ENCODE data around the gene PKHD1. TPM values are rescaled to one million over a fixed set of nuclear protein-coding genes. Genes with fewer than 3 reads are reported as not detected.

PKHD1 gene
- polyA plus RNA-seq, 1 donor: 27.5 TPM

DNA sequence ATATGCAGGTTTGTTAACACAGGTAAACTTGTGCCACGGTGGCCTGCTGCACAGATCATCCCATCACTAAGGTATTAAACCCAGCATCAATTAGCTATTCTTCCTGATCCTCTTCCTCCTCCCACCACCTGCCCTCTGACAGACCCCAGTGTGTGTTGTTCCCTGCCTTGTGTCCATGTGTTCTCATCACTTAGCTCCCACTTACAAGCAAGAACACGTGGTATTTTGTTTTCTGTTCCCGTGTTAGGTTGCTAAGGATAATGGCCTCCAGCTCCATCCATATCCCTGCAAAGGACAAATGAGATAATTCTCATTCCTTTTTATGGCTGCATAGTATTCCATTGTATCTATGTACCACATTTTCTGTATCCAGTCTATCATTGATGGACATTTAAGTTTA is 294.0 kb downstream of the PKHD1 start:
- DNase-seq: no peak

DNA sequence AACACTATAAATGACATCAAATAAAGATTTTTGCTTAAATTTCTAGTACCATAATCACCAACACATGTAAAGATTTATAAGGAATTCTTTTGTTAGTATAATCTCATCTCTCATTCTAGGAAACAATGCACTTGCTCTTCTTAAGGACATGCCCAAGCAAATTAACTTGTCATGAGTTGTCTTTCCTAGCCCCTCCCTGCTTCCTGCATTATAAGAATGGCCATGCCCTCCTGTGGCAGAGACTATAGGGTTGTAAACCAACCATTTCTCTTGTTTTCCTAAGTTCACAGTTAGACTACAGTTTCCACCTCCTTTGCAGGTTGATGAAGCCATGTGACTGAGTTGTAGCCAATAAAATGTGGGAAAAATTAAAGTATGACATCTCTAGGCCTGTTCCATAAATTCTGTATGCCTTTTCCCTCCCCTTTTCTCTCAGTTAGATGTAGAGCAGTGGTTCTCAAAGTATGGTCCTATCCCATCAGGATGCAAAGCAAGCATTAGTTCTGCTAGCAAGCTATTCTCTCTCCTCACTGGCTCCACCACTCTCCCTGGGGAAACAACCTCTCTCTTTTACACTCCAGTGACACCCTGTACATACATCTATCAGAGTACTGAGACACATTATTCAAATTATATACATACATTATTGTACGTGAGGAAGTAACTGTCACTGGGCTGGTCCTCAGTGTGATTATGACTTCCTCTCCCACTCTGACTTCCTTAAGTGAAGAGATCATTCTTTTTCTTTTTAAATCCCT is 295.0 kb downstream of the PKHD1 start:
- DNase-seq: no peak

DNA sequence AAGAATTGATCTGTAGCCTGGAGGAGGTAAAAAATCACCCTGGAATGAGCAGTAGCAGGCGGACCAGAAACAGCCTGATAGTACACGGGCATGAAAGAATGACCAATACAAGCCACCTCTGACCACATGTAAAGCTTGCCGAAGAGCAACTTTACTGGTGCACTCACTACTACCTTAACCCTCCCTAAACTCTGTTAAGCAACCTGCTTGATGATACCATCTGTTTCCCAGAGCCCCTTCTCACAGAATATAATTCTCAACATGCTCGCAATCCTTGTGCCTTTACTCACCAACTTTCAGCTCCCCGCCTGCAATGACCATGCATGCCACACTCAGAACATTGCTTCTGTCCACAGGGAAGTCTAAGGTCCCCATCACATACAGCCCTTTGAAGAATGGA is 296.5 kb downstream of the PKHD1 start:
- no peak for DNase-seq

DNA sequence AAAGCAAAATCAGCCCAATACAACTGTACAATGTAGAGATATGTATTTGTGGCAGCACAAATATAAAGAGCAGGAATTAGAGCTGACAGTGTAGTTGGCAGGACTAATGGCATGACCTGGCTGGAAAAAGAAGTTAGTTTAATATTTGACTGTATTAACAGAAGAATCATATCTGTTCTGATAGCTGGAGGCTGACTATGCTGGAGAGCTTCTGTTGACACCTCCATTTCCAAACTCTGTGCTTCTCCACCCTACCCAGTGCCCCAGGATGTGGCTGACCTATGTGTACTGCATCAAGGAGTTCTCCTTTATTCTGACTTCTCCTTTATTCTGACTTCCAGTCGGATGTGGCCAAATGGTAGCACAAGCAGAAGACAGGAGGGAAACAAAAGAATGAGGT is 299.3 kb downstream of the PKHD1 start:
- DNase-seq: no peak

DNA sequence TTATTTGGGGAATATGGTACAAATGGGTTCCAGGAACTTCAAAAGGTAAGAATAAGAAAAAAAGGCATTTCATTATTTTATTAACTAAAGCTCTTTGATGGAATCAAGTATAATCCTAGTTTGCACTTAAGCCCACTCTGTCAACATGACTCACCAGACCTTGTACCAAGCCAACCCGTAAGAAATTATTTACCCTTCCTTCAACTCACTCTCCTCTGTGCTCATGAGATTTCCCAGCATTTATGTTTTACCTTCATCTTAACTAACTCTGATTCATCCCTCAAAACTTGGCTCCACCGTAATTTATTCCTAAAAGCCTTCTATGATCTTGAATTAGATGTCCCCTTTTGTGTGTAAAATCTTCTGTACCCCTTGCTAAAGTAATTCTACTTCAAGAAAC is 308.7 kb downstream of the PKHD1 start:
- no peak for DNase-seq

DNA sequence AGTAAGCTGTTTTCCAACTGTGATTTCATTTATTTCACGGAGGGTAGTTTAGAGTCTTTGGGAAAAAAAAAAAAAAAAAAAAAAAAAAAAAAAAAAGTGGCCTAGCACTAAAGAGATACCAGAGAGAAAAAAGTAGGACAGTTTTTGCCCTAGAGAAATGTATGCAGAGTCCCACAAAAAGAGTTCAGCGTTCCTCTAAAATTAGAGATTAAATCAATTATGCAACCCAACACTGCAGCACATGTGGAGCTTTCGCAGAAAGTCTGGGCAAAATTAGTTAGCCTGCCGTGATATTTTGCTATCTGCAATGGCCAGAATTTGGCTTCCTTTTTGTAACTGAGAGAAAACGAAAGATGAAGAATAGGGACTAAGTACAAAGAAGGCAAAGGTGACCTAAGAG is 309.8 kb downstream of the PKHD1 start:
- no peak for DNase-seq

DNA sequence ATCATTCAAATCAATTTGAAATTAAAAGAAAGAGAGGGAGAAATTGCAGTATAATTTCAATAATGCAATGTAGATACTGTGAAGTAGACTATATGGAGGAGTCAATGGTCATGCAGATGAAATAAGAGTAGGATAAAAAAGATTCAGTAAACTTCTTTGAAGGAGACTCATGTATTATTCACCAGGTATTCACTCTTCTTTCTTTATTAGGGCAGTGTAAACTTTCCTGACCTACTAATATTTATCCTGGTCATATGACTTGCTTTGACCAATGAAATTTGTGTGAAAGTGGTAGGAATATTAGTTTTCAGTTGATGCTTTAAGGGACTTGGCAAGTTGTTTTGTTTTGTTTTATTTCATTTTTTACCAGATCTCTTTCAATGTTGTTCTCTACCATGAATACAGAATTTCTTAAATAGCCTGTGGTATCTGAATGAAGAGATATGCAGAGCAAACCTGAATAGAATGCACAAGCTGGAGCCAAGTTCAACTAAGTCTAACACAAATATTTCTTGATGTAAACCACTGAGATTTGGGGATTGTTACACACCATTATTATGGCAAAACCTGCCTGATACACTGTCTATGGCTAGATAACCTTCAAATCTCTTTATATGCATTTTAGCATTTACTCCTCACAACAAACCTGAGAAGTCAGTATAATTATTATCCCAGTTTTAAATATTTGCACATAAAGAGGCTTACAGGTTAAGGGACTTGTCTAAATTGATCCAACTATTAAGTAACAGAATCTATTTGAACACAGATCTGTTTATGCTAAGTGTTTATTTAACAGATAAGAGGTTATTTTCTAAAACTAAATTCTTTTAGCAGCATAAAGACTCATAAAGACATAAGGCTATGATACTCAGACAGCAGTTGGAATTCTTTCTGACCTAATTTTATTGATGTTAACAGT is 311.2 kb downstream of the PKHD1 start:
- DNase-seq: no peak

DNA sequence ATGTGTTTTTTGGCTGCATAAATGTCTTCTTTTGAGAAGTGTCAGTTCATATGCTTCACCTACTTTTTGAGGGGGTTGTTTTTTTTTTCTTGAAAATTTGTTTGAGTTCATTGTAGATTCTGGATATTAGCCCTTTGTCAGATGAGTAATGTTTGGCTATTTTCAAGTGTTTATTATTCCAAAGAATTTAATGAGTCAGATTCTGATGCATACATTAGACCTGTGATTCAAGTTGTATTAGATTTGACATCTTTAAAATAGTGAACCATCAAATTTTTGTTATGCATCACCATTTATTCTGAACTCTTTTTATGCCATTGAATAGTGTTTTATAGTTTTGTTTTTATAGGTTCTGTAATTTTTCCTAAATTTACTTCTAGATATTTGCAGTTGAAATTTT is 319.3 kb downstream of the PKHD1 start:
- no peak for DNase-seq

DNA sequence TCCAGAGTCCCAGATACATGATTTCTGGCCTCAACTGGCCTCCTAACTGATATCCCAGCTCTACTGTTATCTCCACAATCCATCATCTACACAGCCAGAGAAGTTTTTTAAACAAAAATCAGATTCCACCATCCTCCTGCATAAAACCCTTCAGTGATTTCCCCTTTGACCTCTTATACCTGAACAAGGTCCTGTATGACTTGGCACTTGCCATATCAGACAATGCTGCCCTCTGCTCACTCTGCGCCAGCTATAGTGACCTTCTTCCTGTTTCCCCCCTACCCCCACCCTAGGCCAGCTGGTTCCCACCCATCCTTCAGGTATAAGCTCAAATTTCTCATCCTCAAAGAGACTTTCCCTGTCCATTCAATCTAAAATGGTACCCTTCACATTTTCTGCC is 322.2 kb downstream of the PKHD1 start:
- DNase-seq: no peak

DNA sequence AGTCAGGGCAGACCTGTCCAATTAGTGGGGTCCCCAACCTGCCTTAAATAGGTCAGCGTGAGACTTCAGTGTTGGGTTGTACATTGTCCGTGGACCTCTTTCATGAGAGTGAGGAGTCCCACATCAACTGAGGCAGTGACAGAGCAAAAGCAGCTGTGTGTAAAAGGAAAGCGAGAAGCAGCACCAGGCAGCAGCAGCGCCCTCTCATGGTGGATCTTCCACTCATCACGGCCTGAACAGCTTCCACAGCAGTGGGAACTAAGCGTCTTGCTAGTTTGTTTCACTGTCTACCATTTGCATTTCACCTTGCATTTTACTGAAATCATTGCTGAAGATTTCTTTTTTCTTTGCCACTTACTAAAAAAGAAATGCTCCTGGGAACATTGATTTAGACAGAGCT is 333.8 kb downstream of the PKHD1 start:
- peak; percentile 2 for DNase-seq

DNA sequence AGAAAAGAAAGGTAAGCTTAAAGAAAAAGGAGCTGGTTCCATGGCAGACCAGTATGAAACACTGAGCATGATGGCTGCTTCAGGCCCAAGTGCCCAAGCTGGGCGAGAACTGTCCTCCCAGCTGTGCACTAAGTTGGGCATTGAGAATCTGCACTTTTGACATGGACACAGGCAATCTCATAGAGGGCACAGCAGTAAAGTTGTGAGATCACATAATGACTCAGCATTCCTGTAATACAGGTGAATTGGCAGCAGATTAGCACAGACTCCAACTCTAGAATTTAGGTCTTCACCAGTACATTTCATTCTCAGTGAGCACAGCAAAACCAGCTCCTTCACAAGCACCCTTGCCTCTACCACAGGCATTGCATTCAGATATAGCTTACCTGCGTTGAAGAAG is 343.4 kb downstream of the PKHD1 start:
- no peak for DNase-seq

DNA sequence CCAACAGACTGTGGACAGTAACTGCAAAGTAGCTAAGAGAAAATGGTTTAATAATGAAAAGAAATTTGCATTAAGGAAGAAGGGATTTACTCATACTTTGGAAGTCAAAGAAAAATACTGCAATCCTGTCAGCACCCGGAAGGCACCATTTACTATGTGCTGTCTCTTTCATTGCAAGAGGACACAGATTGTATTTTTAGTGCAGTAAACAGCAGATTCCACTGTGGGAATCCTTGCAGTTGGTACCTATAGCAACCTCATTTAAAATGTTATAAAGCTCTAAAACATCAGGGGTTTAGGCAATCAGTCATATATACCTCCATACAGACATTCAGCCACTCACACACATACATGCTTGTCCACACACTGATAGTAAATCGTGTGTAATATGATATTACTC is 346.8 kb downstream of the PKHD1 start:
- no peak for DNase-seq

DNA sequence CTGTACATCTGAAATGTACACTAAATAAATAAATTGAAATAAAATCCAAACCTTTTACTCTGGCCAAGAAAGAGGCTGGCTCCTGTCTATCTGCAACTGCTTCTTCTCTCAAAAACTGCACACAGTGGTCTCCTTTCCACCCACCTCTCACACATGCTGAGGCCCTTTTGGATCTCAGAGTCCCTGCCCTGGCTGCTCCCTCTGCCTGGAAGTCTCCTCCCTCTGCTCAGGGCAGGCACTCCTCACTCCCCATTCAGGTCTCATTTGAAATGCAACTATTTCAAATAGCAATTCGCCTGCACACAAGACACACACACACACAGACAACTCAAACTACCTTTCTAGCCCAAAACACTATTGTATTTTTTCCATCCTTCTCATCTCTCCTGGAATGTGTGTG is 348.8 kb downstream of the PKHD1 start:
- no peak for DNase-seq

DNA sequence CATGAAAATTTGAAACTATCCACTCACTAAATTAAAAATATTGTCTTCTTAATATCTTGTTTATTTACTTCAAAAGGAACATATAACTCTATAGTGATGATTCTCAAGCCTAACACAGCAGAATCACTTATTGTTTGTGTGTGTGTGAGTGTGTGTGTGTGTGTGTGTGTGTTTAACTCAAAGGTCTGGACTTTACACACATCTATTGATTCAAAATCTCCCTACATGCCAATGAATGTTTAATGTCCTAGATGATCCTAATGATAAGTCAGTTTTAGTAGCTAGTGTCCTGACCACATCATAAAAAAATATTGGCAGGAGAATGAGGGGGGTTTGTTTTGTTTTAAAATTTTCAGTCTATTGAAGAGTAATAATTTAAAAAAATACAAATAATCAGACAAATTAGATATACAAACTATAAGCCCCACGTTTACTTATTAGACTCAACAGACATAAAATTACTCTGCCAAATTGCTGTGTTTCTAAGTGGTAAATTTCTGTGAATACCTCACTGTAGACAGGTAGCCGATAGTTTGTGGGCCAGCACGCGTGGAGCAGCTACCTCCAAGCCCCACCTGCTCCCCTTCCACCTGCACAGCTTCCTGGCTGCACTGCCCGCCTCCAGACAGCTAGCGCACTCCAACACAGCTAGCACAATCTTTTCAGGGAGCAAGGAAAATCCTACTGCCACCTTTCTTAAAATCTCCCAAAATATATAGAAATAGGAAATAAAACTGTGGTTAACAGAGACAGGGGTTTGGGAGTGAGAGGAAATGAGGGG is 349.6 kb downstream of the PKHD1 start:
- no peak for DNase-seq

DNA sequence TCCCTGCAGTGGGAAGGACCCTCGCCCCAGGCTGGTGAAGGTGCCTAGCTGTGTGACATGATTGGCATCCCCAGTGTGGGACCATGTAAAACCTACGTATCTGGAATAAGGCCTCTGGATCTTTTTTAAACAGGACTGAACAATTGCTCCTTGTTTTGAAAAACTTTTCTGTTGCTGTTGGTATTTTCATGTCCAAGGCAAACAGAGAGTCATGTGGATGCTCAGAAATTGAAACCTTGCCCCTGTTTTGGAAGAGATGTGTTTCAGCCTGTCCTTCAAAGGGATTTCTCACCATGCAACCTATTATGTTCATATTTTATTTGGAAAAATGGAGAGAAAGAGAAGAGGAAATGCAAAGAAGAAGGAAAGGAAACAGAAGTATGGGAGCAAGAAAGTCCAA is 362.3 kb downstream of the PKHD1 start:
- DNase-seq: no peak

DNA sequence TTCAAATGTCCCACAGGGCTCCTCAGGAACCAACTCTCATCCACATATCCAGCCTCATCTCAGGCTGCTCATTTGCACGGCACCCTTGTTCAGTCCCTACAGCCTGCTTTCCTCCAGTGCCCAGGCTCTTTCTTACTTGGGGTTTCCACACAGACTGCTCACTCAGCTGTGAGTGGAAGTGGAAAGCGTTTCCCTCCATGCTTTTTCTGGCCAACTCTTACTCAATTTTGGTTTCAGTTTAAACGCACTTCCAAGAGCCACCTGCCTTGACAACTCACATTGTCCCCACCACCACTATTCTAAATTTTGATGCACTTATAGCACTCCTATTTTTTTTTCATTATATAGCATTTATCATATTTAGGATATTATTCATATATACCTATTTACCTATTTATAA is 367.1 kb downstream of the PKHD1 start:
- no peak for DNase-seq

DNA sequence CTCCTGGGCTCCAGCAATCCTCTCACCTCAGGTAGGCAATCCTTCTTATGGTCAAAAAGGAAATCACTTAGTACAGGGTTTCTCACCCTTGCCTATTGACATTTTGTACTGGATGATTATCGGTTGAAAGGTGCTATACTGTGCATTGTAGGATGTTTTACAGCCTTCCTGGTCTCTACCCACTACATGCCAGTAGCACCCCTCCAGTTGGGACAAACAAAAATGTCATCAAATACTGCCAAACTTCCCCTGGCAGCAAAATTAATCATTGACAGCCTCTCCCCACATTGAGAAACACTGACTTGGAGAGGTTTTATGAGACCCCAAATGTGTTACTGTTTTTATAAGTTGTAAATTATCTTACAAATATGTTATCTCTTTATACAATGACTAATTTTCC is 368.1 kb downstream of the PKHD1 start:
- no peak for DNase-seq

DNA sequence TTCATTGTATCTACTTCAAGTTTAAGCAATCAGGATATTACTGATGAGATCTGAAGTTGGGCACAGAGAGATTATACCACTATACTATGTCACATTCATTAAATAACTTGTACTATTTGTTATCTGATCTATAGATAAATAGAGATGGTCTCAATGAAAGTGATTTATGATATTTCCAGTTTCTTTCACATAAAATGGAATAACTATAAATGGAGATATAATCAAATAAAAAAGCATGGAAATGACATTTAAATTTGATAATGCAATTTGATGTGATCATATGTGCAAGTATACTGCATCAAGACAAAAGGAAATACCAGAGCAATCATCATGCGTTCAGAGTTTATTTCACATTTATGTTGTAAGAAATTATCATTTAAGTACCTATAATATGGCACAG is 368.9 kb downstream of the PKHD1 start:
- no peak for DNase-seq

DNA sequence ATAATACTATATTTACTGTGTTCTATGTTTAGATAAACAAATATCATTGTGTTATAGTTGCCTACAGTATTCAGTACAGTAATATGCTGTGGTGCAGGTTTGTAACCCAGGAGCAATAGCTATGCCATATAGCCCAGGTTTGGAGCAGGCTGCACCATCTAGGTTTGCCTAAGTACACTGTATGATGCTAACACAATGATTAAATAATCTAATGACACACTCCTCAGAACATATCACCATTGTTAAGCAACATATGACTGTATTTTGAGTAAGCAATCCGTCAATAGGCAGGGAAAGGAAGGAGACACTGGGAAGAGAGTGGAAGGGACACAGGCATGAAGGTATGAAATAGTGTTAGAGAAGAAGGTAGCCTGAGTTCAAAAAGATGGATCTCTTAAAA is 369.9 kb downstream of the PKHD1 start:
- DNase-seq: no peak

DNA sequence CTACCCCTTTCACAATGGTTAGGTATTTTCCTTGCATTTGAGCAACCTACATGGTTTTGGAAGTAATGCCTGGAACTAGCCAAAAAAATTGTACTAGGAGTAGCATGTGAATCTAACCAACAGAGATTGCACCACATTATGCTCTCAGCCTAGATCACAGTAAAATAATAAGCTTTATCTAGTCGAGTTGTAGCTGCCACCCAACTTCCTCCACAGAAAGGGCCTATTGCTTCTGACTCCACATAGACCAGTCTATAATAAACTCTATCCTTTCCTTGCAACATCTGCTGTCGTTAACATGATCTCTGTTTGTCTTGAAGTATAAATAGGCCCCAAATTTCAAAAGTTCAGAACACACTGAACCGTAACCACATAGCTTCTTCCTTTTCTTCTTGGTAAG is 375.5 kb downstream of the PKHD1 start:
- DNase-seq: no peak

DNA sequence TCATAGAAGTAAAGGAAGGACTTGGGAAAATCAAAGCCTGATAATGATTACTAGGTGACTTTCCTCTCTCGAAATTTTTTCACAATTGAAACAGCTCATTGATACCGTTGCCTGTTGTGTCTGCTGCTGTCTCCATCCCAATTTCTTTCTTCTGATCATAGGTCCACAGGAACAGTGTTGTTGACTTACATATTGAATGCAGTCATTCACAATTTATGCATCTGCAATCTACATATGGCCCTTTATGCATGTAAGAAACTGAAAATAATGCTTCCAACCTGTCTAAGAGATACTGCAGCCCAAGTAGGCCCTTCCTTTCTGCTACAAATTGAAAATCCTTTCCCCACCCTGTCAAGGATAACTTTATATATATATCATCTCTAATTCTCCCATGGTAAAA is 381.3 kb downstream of the PKHD1 start:
- DNase-seq: no peak

DNA sequence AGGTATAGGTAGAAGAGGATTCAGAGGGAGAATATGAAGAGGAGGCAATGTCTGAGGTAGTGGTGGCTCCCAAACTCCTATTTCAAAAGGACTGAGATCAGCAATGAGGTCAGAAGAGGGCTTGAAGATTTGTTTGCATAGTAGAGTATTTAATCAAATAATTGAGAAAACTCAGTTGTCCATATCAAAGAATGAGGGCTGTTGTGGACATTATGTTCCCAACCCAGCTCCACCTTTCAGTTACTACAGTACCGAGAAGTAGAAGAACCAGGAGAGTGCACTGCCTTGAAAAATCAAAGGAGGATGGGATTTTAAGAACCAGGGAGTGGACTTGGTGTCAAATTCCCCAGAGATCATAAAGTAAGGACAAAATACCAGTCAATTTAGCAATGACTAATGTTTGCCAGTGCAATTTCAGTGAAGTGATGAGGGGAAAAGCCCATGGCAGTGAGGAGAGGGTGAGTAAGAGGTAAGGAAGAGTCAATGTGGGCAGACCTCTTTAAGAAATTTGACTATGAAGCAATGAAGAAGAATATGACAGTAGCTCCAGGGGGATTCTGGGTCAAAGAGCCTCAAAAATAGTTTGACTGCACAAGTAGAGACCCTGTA is 382.4 kb downstream of the PKHD1 start:
- no peak for DNase-seq

Data from left kidney (tissue), 2 donors.